Lower leg skin (tissue), 3 donors: ENCODE measurements around the gene COQ3.

Experiments
- POLR2A ChIP-seq, 2 donors: fragments of 450-650 bp; IDR thresholded peaks; one replicate each; pipeline ENCODE4 v1.6.1; 2016 to 2017; ENCODE audit warnings: antibody characterized with exemption in 2 of 2, mild to moderate bottlenecking in 1 of 2, moderate library complexity in 1 of 2
- TF ChIP-seq, protein P1 (sequence below), 3 donors: fragments of 450-650 bp; IDR thresholded peaks; one replicate each; pipeline ENCODE4 v1.5.1; 2016; ENCODE audit warnings: antibody characterized with exemption in 3 of 3, mild to moderate bottlenecking in 3 of 3, moderate library complexity in 2 of 3

DNA sequence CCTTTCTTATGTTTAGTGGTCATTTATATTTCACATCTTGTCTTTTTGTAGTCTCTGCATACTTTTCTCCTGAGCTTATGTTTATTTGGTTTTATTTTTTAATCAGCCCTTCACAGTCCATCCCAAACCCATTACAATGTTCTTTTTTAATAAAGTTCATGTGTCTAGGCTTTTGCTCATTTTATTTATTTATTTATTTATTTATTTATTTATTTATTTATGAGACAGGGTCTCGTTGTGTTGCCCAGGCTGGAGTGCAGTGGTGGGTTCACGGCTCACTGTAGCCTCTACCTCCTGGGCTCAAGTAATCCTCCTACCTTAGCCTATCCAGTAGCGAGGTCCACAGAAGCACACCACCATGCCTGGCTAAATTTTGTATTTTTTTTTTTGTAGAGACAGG is 3.1 kb downstream of the COQ3 start:
- TF ChIP-seq, protein P1, sequence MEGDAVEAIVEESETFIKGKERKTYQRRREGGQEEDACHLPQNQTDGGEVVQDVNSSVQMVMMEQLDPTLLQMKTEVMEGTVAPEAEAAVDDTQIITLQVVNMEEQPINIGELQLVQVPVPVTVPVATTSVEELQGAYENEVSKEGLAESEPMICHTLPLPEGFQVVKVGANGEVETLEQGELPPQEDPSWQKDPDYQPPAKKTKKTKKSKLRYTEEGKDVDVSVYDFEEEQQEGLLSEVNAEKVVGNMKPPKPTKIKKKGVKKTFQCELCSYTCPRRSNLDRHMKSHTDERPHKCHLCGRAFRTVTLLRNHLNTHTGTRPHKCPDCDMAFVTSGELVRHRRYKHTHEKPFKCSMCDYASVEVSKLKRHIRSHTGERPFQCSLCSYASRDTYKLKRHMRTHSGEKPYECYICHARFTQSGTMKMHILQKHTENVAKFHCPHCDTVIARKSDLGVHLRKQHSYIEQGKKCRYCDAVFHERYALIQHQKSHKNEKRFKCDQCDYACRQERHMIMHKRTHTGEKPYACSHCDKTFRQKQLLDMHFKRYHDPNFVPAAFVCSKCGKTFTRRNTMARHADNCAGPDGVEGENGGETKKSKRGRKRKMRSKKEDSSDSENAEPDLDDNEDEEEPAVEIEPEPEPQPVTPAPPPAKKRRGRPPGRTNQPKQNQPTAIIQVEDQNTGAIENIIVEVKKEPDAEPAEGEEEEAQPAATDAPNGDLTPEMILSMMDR (IDR thresholded peaks at IDR 0.05) = no peak
- no peak for TF ChIP-seq POLR2A (IDR thresholded peaks at IDR 0.05)
